NB4 (cell line): ENCODE data around the gene AQR.

ENCODE experiments used
- MYC ChIP-seq: IDR thresholded peaks from 2 replicates; pipeline ENCODE4 v1.6.1; 2011; ENCODE audit warnings: low read depth, low read length
- POLR2A ChIP-seq: IDR thresholded peaks from 2 replicates; pipeline ENCODE4 v1.6.1; 2011; ENCODE audit warnings: mild to moderate bottlenecking; ENCODE audit not compliant: insufficient read length; ENCODE audit errors: extremely low read depth
- TF ChIP-seq, protein P1 (sequence below): IDR thresholded peaks from one replicate; pipeline ENCODE4 v1.5.1; 2012; ENCODE audit warnings: low read depth, low read length
- TF ChIP-seq, protein P2 (sequence below): IDR thresholded peaks from 2 replicates; pipeline ENCODE4 v1.6.1; 2011; ENCODE audit warnings: low read depth, low read length

DNA sequence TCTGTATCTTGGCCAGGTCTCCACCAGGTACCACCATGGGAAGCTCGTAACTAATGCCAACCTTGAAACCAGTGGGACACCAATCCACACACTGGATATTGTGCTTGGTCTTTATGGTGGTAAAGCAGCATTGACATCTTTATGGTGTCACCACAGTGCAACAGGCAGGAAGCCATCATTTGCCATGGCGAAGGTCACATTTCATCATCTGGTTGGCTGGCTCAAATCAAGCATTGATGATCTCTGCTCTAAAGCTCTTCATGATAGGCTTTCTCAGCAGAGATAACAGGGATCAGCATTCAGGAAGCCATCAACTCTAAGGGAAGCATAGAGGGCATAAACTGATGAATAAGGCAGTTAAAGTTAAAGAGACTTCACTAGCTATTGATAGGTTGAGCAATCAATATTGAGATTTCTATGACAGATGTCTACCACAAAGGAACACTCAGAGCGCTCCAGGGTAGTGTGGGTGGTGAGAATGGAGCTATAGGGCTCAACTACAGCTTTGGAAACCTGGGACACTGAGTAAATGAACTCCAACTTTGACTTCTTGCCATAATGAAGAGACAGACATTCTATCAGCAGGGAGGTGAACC is 120.1 kb downstream of the AQR start:
- TF ChIP-seq, protein P1, sequence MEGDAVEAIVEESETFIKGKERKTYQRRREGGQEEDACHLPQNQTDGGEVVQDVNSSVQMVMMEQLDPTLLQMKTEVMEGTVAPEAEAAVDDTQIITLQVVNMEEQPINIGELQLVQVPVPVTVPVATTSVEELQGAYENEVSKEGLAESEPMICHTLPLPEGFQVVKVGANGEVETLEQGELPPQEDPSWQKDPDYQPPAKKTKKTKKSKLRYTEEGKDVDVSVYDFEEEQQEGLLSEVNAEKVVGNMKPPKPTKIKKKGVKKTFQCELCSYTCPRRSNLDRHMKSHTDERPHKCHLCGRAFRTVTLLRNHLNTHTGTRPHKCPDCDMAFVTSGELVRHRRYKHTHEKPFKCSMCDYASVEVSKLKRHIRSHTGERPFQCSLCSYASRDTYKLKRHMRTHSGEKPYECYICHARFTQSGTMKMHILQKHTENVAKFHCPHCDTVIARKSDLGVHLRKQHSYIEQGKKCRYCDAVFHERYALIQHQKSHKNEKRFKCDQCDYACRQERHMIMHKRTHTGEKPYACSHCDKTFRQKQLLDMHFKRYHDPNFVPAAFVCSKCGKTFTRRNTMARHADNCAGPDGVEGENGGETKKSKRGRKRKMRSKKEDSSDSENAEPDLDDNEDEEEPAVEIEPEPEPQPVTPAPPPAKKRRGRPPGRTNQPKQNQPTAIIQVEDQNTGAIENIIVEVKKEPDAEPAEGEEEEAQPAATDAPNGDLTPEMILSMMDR, result no peak
- TF ChIP-seq POLR2A (no peak), MYC (no peak)
- TF ChIP-seq, protein P2, sequence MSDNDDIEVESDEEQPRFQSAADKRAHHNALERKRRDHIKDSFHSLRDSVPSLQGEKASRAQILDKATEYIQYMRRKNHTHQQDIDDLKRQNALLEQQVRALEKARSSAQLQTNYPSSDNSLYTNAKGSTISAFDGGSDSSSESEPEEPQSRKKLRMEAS, result no peak
